OCI-LY1 (cell line): ENCODE measurements around the gene EDEM2.

Experiments
- CTCF ChIP-seq: fragments of 200-600 bp; sonication (generic), shearing (Covaris generic); IDR thresholded peaks from 2 replicates; pipeline ENCODE4 v1.5.1; 2017; ENCODE audit warnings: mild to moderate bottlenecking, antibody characterized with exemption, low read length, moderate library complexity, mixed read lengths
- EZH2 ChIP-seq: fragments of 200-600 bp; sonication (generic), shearing (Covaris generic); IDR thresholded peaks from 2 replicates; pipeline ENCODE4 v1.8.0; 2017; ENCODE audit warnings: borderline replicate concordance, mixed run types, mild to moderate bottlenecking, antibody characterized with exemption, low read length, moderate library complexity, mixed read lengths

- TF ChIP-seq CTCF = no peak
- TF ChIP-seq EZH2 = no peak
Measured at GRCh38 chr20:35085477-35086225, 61.5 kb downstream of the EDEM2 start.
